GM23248 (cell line): ENCODE data around the gene GSAP. TPM values are rescaled to one million over a fixed set of nuclear protein-coding genes. Genes with fewer than 3 reads are reported as not detected.

Experiments used
- DNase-seq: peaks from one replicate; pipeline ENCODE4 v3.0.0-alpha.2; 2015
- H2AFZ ChIP-seq: fragments of 200-600 bp; sonication (generic); 2 replicates; pipeline ENCODE4 v1.6.1; 2016; ENCODE audit warnings: antibody characterized with exemption
- H3F3A ChIP-seq: fragments of 200-600 bp; sonication (generic); 2 replicates; pipeline ENCODE4 v1.6.1; 2016; ENCODE audit warnings: mild to moderate bottlenecking, antibody characterized with exemption, mixed run types; ENCODE audit not compliant: insufficient read depth
- H3K27ac ChIP-seq: fragments of 200-600 bp; sonication (generic); 2 replicates; pipeline ENCODE4 v1.5.1; 2016; ENCODE audit warnings: mild to moderate bottlenecking
- H3K27me3 ChIP-seq: fragments of 200-600 bp; sonication (generic); replicated peaks from 2 replicates; pipeline ENCODE4 v1.6.1; 2016; ENCODE audit warnings: mild to moderate bottlenecking; ENCODE audit not compliant: insufficient read depth
- H3K36me3 ChIP-seq: fragments of 200-600 bp; sonication (generic); 2 replicates; pipeline ENCODE4 v1.6.1; 2016; ENCODE audit warnings: low read depth, mild to moderate bottlenecking
- H3K4me1 ChIP-seq: fragments of 200-600 bp; sonication (generic); 2 replicates; pipeline ENCODE4 v1.6.1; 2016; ENCODE audit warnings: mild to moderate bottlenecking; ENCODE audit not compliant: insufficient read depth
- H3K4me2 ChIP-seq: fragments of 200-600 bp; sonication (generic); one replicate; pipeline ENCODE4 v1.6.1; 2016; ENCODE audit warnings: mild to moderate bottlenecking; ENCODE audit not compliant: unreplicated experiment
- H3K4me3 ChIP-seq: fragments of 200-600 bp; sonication (generic); 2 replicates; pipeline ENCODE4 v1.5.1; 2016; ENCODE audit warnings: mild to moderate bottlenecking
- H3K79me2 ChIP-seq: fragments of 200-600 bp; sonication (generic); 2 replicates; pipeline ENCODE4 v1.6.1; 2016; ENCODE audit warnings: mild to moderate bottlenecking; ENCODE audit not compliant: insufficient read depth
- H3K9ac ChIP-seq: fragments of 200-600 bp; sonication (generic); 2 replicates; pipeline ENCODE4 v1.6.1; 2016; ENCODE audit warnings: mild to moderate bottlenecking
- H3K9me2 ChIP-seq: fragments of 200-600 bp; sonication (generic); 2 replicates; pipeline ENCODE4 v1.6.1; 2016; ENCODE audit warnings: mixed run types, mild to moderate bottlenecking, moderate library complexity; ENCODE audit not compliant: insufficient read depth
- H3K9me3 ChIP-seq: fragments of 200-600 bp; sonication (generic); one replicate; pipeline ENCODE4 v1.6.1; 2017; ENCODE audit warnings: low read depth
- H4K20me1 ChIP-seq: fragments of 200-600 bp; sonication (generic); 2 replicates; pipeline ENCODE4 v1.6.0; 2016; ENCODE audit not compliant: insufficient read depth
- EZH2 ChIP-seq: fragments of 200-600 bp; sonication (generic); IDR thresholded peaks from 2 replicates; pipeline ENCODE4 v1.6.1; 2018; ENCODE audit warnings: antibody characterized with exemption, mild to moderate bottlenecking; ENCODE audit not compliant: insufficient read depth, poor library complexity, severe bottlenecking
- EZH2phosphoT487 ChIP-seq: fragments of 200-600 bp; sonication (generic); IDR thresholded peaks from 2 replicates; pipeline ENCODE4 v1.6.1; 2018; ENCODE audit warnings: antibody characterized with exemption, moderate library complexity, mild to moderate bottlenecking, low read depth; ENCODE audit not compliant: insufficient read depth
- WGBS, 2 experiments: methylation state at CpG; one replicate each; pipeline ENCODE4 v1.1.6; 2015 to 2017; ENCODE audit warnings: low lambda C conversion rate in 2 of 2, low coverage in 1 of 2; ENCODE audit errors: missing lambda C conversion rate in 2 of 2; 5-methylcytosine and 5-hydroxymethylcytosine counted together
- in situ Hi-C: fragments of 300-500 bp; cut with MboI; formaldehyde crosslinking; loops from 2 replicates; pipeline ENCODE4 v1.15.0; 2020
- polyA plus RNA-seq: library from polyadenylated mRNA; unstranded; fragments of >200 nt; fragmentation: Nextera tagmentation; extraction: Ambion mirVana; gene quantifications from 2 replicates; pipeline ENCODE4 v1.2.1, GENCODE V29; 2016
- total RNA-seq: library from RNA; depleted of rRNA; stranded (reverse); fragments of >200 nt; shearing (Covaris generic); gene quantifications from 2 replicates; pipeline ENCODE4 v1.2.3, GENCODE V29; 2014

GSAP gene
- total and polyA plus RNA-seq, 2 experiments from 2014 or later: 4.2 to 4.3 TPM

DNA sequence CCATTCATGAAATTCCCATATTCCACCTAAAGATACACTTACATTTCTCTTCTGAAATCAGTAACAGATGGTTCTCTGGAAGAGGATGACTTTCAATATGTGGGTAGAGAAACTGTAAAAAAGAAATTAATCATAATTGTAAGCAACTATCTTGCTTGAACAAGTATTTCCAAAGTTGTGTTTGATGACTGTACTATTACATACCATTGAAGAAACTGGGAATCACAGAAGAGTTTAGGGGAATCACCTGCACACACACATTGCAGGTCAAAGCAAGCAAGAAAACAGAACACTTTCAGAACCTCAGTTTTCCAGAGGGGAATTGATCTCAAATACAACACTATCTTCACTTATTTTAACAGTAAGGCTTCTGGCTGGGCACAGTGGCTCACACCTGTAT is 33.6 kb downstream of the GSAP start:
- H3K9ac ChIP-seq: no peak overlapping the region
- H3K4me3 ChIP-seq: no peak overlapping the region
- no peaks in the 10 kb centered on the region for H3K9me3 ChIP-seq
- no peaks in the 10 kb centered on the region for H3K27me3 ChIP-seq
- no peaks in the 10 kb centered on the region for H3K36me3 ChIP-seq
- no peak overlapping the region for H2AFZ ChIP-seq
- TF ChIP-seq EZH2phosphoT487: no peak
- TF ChIP-seq EZH2: no peak
- H3K27ac ChIP-seq: no peak overlapping the region
- no peaks in the 10 kb centered on the region for H3F3A ChIP-seq
- H3K4me2 ChIP-seq: no peak overlapping the region
- H3K4me1 ChIP-seq: peaks cover 17% of the 10 kb centered on the region
- no peaks in the 10 kb centered on the region for H3K79me2 ChIP-seq
- no peaks in the 10 kb centered on the region for H4K20me1 ChIP-seq
- in situ Hi-C loops: no loop called here
- DNase-seq: no peak
- H3K9me2 ChIP-seq: no peaks in the 10 kb centered on the region

DNA sequence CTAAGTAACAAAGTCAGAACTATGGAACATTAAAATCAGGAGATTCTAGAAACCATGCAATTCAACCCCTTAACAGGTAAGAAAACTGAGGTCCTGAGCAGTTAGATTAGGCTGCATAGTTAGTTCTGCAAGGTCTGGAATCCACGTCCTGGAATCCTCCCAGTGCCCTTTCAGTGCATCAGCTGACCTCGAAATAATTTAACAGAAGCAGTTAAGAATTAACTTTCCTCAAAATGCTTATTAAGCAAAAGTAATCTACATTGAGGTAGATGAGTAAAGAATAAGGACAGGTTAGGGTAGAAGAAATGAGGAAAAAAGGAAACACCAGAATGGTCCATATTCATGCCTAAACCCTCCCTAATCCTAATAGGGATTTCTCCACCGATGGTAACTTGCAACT is 37.6 kb downstream of the GSAP start:
- no peak for DNase-seq
- no peaks in the 10 kb centered on the region for H3K36me3 ChIP-seq
- no peaks in the 10 kb centered on the region for H3F3A ChIP-seq
- H3K9ac ChIP-seq: no peak overlapping the region
- no peak overlapping the region for H3K4me2 ChIP-seq
- H2AFZ ChIP-seq: no peak overlapping the region
- H3K79me2 ChIP-seq: no peaks in the 10 kb centered on the region
- H3K9me3 ChIP-seq: no peaks in the 10 kb centered on the region
- no peak for TF ChIP-seq EZH2
- no peak for TF ChIP-seq EZH2phosphoT487
- no peak overlapping the region for H3K4me3 ChIP-seq
- H4K20me1 ChIP-seq: no peaks in the 10 kb centered on the region
- no peak overlapping the region for H3K27ac ChIP-seq
- H3K27me3 ChIP-seq: no peaks in the 10 kb centered on the region
- 88 to 91% methylated on average over 3 of the region's 3 CpGs for WGBS, 2 experiments
- no peaks in the 10 kb centered on the region for H3K9me2 ChIP-seq
- in situ Hi-C loops: no loop called here
- peaks cover 8% of the 10 kb centered on the region for H3K4me1 ChIP-seq

DNA sequence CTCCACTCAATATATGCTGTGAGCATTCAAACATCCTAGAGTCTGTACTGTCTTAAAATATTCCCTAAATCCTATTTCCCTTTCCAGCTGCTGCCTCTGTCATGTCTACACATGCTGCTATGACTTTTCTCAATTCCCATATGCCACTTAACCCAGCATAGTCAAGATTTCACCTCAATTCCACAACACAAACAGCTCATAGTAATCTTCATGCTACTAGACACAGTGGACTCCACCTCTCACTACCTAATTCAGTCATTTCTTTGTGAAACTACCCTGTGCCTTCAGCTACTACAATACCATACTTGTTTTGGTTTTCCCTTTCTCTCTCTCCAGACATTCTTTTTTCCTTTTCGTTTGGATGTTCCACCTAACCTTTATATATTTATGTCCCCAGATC is 45.5 kb downstream of the GSAP start:
- H3K4me1 ChIP-seq: no peaks in the 10 kb centered on the region
- no peaks in the 10 kb centered on the region for H3K27me3 ChIP-seq
- H2AFZ ChIP-seq: no peak overlapping the region
- H3K9me3 ChIP-seq: no peaks in the 10 kb centered on the region
- H3K79me2 ChIP-seq: no peaks in the 10 kb centered on the region
- no peak overlapping the region for H3K4me3 ChIP-seq
- no peak for DNase-seq
- no peaks in the 10 kb centered on the region for H3K36me3 ChIP-seq
- no peak overlapping the region for H3K27ac ChIP-seq
- 62 to 86% methylated on average over 1 of the region's 1 CpG for WGBS, 2 experiments
- H3K4me2 ChIP-seq: no peak overlapping the region
- in situ Hi-C loops: no loop called here
- H3F3A ChIP-seq: no peaks in the 10 kb centered on the region
- TF ChIP-seq EZH2phosphoT487: no peak
- no peak for TF ChIP-seq EZH2
- no peaks in the 10 kb centered on the region for H4K20me1 ChIP-seq
- H3K9ac ChIP-seq: no peak overlapping the region
- no peaks in the 10 kb centered on the region for H3K9me2 ChIP-seq

DNA sequence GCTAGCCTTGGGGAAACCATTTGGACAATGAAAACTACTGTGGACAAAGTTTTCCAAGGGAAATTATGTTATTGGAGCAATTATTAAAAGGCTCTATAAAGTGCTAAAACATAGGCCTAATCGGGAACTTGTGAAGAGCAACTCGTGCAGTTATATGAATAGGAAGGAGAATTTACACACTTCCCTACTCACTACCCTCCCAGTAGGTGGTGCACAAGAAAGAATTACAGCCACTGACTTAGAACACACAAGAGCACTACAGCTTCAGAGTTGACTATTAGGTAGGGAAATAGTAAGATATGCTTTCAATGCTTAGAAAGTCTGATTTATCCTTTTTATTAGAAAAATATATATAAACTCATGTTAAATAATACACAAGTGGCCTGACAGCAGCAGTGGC is 47.2 kb downstream of the GSAP start:
- Histone ChIP-seq H3K4me1 (no peaks in the 10 kb centered on the region), H3K4me3 (no peak overlapping the region), H3K4me2 (no peak overlapping the region), H3K36me3 (no peaks in the 10 kb centered on the region), H3F3A (no peaks in the 10 kb centered on the region), H3K9me2 (no peaks in the 10 kb centered on the region), H2AFZ (no peak overlapping the region), H4K20me1 (no peaks in the 10 kb centered on the region), H3K27ac (no peak overlapping the region), H3K9me3 (no peaks in the 10 kb centered on the region), H3K27me3 (no peaks in the 10 kb centered on the region), H3K9ac (no peak overlapping the region), H3K79me2 (no peaks in the 10 kb centered on the region)
- 94 to 100% methylated on average over 2 of the region's 2 CpGs for WGBS, 2 experiments
- in situ Hi-C loops: no loop called here
- TF ChIP-seq EZH2phosphoT487: no peak
- DNase-seq: no peak

DNA sequence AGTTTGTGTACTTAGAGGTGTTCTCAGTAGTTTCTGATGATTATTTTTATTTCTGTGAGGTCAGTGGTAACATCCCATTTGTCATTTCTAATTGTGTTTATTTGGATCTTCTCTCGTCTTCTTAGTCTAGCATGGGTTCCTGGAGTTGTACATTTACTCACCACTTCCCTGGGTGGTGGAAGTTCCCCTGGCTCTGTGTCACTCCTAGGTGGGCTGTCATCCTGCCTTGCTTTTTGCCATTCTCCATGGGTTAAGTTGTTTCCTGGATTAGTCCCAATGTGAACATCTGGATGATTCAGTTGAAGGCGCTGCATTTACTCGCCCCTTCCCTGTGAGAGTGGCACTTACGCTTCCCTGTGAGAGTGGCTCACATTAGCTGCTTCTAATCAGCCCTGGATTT is 48.2 kb downstream of the GSAP start:
- WGBS, 2 experiments: 95 to 99% methylated on average over 4 of the region's 4 CpGs

More for the DNA sequence above, 48.2 kb downstream of the GSAP start:
- H3K27ac ChIP-seq: no peak overlapping the region
- DNase-seq: no peak
- H4K20me1 ChIP-seq: no peaks in the 10 kb centered on the region
- H2AFZ ChIP-seq: no peak overlapping the region
- no peak overlapping the region for H3K4me3 ChIP-seq
- H3K4me1 ChIP-seq: no peaks in the 10 kb centered on the region
- in situ Hi-C loops: no loop called here
- no peak overlapping the region for H3K9ac ChIP-seq
- H3K9me2 ChIP-seq: no peaks in the 10 kb centered on the region; the same call in 1 of the 2 replicates
- no peak overlapping the region for H3K4me2 ChIP-seq
- H3K9me3 ChIP-seq: no peaks in the 10 kb centered on the region
- H3K36me3 ChIP-seq: no peaks in the 10 kb centered on the region
- no peaks in the 10 kb centered on the region for H3F3A ChIP-seq
- H3K27me3 ChIP-seq: no peaks in the 10 kb centered on the region
- H3K79me2 ChIP-seq: no peaks in the 10 kb centered on the region
- TF ChIP-seq EZH2 (no peak), EZH2phosphoT487 (no peak)
